ENCODE results near the gene FOXC1.

The FOXC1 gene

DNA sequence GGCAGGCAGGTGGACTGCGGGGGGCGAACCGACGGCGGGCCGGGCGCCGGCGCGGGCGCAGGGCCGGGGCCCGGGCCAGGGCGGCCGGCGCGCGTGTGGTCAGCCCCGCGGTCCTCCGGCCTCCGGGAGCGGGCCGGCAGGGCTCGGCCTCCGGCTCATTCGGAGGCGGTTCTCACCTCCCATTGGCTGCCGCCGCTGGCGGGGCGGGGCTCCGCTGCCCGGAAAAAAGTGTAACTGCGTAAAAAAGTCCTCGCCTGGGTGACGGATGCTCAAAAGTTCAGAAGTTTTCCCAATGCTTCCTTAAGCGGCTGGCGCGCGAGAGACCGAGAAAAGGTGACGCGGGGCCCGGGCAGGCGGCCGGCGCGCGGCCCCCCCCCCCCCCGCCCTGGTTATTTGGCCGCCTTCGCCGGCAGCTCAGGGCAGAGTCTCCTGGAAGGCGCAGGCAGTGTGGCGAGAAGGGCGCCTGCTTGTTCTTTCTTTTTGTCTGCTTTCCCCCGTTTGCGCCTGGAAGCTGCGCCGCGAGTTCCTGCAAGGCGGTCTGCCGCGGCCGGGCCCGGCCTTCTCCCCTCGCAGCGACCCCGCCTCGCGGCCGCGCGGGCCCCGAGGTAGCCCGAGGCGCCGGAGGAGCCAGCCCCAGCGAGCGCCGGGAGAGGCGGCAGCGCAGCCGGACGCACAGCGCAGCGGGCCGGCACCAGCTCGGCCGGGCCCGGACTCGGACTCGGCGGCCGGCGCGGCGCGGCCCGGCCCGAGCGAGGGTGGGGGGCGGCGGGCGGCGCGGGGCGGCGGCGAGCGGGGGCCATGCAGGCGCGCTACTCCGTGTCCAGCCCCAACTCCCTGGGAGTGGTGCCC lies at the start of gene FOXC1:
FOXC1 (plus strand) TSS at position 268 of the 849 bp plus-strand sequence; CDS start at position 799, 531 bp downstream.
- DNase-seq (ENCODE audit: low read depth in 2 of 2), result no peak

DNA sequence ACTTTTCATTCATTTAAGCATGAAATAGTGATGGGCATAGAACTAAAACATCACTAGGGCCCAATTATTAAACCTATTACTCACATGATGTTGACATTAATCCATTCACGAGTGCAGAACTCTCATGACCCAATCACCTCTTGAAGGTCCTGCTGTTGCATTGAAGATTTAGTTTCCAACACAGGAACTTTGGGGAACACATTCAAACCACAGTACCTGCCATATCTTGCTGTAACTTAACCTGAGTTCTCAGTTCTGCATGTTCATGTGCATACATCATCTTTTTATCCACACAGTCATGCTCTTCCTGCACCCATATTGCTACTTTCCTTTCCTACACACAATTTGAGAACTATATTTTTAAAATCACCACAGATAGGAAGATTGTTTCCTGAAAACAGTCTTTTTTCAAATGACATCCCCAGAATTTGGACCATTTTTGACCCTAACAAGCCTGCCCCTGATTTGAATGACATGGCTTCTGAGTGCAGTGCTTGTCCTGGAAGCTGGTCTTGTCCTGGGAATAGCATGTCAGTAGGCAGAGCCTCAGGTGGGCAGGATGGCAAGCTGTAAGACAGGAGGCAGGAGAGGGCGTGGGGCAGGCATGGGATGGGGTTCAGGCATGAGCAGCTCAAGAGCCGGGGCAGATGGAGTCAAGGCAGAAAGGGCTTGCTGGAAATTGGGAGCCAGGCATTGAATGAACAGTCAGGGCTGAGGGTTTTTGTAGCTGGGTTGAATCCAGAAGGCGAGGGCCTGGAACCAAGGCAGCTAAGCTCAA lies 49.2 kb upstream of the FOXC1 start:
- DNase-seq (ENCODE audit: low read depth in 2 of 2), result no peak

DNA sequence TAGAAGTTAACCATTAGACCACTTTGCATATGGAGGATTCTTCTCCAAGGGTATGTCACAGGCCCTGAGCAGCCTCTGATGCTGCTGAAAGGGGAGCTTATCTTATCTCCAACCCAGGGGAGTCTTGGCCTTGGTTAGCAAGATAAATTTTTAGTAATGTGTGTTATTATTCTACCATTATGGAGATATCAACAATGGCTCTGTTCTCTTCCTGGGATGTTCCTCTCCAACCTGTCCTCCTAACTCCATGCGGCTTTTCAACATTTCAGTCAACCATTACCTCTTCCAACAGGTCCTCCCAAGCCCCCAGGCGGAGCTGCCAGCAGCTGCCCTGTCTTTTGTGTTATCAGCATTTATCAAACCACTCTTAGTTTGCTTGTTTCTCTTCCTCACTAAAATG lies 48.4 kb upstream of the FOXC1 start:
- no peak for DNase-seq (ENCODE audit: low read depth in 2 of 2)

DNA sequence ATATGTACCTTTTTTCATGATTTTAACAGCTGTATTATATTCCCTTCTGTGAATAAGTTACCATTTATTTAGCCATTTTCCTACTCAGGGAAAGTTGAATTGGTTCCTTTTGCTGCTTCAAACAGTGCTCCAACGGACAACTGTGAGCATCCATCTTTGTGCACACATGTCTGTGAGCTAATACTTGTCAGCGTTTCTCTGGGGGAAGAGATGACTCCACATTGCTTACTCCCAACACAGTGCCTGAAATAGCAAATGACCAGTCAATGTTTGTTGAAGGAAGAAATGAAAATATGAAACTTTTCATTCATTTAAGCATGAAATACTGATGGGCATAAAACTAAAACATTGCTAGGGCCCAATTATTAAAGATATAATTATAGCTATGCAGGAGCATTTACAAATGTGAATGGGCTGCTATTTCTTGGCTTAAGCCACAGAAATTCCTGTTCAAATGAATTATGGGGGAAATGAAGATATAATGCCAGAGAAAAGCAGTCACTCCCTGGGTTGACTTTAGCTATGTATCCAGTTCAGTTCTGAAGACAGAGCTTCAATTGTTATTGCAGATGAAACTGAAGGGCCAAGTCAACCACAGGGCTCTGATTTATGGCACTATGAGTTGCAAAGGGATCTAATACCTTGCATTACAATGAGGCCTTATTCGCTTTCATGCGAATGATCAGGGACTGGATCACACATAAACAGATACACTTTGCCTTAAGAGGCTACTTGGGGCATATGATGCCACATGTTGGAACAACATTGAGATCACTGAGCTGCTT lies 47.4 kb upstream of the FOXC1 start:
- DNase-seq (ENCODE audit: low read depth in 2 of 2), result no peak

DNA sequence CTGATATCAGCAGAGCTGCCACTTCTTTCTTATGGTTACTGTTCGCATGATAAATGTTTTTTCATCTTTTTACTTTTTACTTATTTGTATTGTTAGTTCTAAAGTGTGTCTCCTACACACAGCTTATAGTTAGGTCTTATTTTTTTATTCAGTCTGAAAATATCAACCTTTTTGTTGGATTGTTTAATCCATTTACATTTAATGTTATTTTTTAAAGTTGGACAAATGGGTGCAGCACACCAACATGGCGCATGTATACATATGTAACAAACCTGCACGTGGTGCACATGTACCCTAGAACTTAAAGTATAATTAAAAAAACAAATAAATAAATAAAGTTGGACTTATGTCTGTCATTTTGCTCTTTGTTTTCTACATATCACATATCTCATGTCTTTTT lies 40.3 kb upstream of the FOXC1 start:
- no peak for DNase-seq (ENCODE audit: low read depth in 2 of 2)

DNA sequence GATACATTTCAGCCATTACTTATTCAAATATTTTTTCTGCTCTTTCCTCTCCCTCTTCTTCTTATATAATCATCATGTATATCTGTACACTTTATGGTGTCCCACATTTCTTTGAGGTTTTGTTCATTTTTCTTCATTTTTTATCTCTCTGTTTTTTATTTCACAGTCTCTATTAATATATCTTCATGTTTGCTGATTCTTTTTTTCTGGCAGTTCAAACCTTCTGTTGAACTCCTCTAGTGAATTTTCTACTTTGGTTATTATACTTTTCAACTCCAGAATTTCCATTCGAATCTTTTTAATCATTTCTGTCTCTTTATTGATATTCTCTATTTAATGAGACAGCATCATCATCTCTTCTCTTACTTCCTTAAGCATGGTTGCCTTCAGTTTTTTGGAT lies 38.9 kb upstream of the FOXC1 start:
- DNase-seq (ENCODE audit: low read depth in 2 of 2), result no peak

DNA sequence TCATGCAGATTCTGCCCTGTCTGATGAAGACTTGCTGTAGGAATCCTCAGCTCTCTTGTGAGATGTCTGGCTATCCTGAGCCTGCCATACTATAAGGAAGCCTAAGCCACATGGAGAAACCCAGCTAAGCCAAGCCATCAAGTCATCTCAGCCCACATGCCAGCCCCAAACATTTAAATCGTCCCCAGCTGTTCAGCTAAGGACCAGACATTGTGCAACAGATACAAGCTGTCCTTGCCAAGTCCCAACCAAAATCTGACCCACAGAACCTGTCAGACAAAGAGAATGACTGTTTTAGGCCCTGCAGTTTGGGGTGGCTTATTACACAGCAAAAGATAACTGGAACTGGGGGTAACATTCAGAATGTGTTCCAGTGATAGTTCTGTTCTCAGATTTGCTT lies 36.8 kb upstream of the FOXC1 start:
- DNase-seq (ENCODE audit: low read depth in 2 of 2), result no peak

DNA sequence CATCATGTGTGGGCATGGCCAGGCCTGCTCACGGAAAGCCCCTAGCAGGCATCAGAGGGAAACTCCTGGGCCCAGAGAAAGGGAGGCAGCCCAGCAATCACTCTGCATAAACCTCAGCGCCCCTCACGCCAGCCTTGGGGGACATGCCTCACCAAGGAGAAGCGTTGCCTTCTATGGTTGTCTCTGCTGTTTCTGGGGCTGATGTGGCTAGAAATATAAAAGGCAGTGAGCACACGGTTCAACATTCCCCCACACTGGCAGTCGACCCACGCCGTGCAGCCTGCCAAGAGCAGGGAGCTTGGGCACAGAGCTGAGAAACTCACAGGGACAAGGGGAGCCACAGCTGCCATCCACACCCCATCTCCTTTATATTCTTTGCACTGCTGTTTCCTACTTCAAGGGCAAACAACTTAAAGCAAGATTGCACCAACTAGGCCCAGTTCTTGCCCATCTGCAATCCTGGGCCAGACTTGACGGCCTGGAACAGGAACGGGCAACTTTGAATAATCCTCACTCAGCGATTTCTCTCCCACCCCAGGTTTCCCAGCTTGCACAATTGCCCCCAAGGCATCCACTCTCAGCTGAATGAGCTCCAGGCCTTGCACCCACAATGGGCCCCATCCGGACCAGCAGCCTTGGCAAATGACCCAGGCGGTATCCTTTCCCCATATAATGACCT lies 35.5 kb upstream of the FOXC1 start:
- no peak for DNase-seq (ENCODE audit: low read depth in 2 of 2)

DNA sequence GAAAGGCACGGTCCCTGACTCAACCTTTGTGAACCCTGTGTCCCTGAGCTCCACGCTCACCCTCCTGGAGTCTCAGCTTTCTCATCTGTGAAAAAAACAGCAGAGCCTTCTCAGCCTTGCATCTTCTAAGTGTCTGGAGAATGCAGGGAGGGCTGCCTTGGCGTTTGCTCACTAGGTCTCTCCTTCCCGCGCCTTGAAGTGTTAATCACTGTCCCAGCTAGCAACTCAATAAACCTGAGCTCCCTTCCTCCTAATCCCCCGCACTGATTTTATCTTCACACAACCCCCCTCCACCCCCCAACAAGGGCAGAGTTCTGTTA lies 34.9 kb upstream of the FOXC1 start:
- DNase-seq (ENCODE audit: low read depth in 2 of 2), result no peak

DNA sequence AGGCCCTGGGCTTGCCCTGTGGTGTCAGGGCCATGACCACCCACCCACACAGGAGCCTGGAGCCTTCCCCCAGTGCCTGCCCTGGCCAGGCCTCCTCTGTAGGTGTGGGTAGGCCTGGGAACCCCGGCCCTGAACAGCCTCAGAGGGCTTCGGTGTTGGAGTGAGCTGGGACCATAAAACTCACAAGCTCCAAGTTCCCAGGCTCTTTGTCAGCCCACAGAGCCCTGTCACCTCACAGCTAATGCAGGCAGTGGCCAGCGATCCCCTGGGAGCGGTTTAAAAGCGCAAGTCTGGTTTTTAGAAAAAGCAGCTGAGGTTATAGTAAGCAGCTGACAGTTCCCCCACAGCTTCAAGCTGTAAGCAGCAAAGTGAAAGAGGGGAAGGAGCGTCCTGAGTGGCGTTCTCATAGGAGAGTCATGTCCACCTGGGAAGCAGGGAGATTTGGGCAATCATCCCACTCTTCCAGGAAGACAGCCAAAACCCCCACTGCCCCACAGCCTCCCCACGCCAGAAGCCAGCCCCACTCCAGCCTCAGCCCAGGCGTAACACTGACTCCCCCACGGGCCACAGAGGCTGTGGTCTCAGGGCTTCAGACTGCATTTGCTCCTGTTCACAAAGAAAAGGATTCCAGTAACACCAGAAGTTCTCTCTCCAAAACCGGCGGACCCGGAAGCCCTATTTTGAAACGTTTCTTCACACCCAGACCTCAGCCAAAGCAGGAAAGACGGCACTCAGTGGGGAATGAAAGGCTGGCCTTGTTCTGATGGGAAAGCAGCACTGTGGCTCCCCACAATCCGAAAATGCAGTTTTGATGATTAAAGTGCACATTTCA lies 34.3 kb upstream of the FOXC1 start:
- no peak for DNase-seq (ENCODE audit: low read depth in 2 of 2)

DNA sequence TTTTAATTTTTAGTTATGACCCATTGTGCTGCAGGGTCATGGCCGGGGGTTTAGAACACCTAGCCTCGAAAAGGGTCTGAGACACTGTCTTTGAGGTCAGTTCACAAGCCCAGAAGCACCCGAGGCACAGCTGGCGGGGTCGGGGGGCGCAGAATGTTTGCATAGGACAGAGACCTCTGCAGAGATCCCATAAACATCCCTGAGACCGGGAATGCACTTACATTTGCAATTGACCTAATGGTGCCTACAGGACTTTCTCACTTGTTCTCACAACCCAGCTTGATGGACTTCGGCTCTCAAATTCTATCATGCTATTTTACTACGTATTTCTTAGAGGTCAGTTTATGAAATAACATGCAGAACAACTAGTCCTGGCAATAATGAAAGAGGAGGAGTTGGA lies 33.5 kb upstream of the FOXC1 start:
- no peak for DNase-seq (ENCODE audit: low read depth in 2 of 2)

DNA sequence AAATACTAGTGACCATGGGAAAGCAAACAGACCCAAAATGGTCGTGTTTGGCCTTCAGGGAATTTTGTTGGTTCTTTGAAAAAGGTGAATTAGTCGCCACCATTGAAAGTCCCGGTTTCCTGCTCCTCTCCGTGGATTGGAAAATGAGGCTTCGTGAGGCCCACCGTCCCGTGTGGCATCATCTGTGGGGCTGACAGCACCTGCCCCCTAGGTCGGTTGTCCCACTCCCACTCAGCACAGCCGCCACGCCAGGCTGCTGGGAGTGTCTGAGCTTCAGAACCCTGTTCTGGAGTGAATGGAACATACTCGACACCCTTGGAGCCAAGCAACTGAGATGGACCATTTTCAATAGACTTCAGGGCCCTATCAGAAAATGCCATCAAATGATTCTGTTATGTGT lies 33.0 kb upstream of the FOXC1 start:
- DNase-seq (ENCODE audit: low read depth in 2 of 2), result no peak

DNA sequence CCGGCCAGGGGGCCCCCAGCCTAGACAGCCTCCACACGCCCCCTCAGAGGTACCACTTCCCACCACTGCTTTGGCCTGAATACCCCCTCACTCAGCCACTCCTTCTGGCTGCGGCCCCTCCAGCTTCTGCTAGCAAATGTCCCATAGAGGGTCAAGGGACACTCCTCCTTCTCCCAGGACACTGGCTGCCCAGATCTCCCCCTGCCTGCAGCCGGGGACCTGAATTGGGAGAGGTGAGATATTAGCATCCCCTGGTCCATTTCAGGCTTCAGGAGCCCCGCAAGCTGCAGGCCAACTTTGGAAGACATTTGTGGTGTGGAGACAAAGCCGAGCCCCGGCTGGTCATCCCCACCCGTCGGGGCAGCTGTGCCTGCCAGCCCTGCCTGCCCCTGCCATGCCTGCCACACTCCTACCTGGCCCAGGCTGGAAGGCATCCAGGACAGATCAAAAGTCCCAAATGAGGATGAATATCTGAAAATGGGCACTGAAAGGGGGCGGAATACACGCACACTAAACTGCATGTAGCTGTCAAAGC lies 32.5 kb upstream of the FOXC1 start:
- DNase-seq (ENCODE audit: low read depth in 2 of 2), result no peak

DNA sequence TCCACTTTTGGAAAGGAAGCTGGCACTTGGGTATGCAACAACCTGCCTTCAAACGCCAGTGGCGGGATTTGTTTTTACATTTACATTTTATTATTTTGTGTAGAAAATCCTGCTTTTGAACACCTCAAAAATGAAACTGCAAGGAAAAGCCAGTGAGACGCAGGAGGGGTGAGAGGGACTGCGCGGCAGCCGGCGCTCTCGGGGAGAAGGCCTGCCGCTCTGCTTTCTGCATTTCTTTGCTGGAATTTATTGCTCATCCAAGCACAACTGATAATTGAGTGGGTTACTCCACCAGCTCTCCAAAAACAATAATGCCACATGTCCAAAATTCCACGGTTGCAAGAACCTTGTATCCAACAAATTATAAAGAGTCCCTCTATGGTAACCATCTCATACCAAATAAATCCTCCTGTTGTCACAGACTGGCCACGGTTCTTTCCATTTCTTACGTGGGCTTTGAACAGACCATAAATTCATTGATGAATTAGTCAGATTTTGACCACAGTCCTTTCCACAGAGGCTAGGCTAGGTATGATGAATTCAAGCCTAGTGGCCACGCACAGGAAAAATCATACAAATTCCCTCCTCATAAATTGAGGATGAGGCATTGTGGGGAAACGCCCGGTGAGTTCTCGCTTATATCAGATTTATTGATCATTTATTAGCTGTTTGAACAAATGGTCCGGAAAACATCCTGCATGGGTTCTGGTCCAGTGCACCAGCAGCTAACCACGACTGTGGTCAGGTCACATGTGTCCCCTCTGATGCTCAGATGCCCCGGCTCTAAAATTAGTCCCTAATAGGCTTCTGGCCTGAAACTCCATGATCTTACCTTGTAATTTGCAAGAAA lies 31.6 kb upstream of the FOXC1 start:
- no peak for DNase-seq (ENCODE audit: low read depth in 2 of 2)

DNA sequence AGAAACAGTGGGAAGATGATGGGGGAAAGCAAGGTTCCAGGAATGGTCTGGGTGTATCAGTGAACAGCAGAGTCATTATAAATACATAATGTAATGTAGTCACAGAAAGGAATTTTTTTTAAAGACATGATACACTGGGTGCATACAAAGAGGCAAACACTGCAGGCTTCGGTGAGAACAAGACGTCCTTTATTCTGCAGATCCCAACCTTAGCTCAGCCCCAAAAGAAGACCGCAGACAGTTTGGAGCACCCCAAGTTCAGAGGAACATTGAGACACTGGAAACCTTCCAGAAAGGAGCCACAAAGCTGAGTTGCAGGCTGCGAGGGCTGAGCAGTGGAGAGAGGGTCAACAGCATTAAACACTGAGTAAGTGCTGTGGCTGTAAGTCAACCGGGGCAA lies 30.6 kb upstream of the FOXC1 start:
- no peak for DNase-seq (ENCODE audit: low read depth in 2 of 2)

DNA sequence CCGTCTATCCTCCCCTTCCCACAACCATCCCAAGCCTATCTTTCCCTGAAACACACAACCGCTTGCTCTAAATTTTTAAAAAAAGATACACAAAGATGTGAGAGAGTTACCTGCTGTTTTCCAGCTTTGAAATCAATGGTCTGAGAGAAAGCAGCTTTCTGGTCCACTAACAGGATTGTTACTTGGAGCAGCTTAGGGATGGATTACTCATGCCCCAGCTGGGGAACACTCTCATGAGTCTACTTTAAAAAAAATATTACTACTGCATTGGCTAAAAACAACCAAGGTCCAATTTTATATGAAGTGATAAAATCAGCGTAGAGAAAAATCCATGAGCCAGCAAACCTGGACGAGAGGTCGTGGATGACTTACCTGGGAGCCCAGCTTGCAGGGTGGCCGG lies 29.6 kb upstream of the FOXC1 start:
- no peak for DNase-seq (ENCODE audit: low read depth in 2 of 2)

DNA sequence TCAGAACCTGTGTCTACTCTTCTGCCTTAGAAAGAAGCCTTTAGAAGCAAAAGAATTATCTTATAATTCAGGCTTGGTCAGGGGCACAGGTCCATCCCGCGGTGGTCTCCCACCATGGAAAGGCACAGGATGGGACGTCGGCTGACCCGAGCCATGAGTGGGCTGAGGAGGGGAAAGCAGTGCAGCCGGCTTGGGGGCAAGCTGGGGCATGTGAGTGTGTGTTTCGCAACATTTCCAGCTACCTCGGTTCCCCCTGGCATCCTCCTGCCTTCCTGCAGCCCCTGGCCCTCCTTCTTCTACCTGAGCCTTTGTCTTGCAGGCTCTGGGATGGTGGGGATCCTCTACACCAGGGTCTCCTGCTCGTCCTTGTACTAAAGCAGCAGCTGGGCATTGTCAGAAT lies 29.1 kb upstream of the FOXC1 start:
- DNase-seq (ENCODE audit: low read depth in 2 of 2), result no peak

DNA sequence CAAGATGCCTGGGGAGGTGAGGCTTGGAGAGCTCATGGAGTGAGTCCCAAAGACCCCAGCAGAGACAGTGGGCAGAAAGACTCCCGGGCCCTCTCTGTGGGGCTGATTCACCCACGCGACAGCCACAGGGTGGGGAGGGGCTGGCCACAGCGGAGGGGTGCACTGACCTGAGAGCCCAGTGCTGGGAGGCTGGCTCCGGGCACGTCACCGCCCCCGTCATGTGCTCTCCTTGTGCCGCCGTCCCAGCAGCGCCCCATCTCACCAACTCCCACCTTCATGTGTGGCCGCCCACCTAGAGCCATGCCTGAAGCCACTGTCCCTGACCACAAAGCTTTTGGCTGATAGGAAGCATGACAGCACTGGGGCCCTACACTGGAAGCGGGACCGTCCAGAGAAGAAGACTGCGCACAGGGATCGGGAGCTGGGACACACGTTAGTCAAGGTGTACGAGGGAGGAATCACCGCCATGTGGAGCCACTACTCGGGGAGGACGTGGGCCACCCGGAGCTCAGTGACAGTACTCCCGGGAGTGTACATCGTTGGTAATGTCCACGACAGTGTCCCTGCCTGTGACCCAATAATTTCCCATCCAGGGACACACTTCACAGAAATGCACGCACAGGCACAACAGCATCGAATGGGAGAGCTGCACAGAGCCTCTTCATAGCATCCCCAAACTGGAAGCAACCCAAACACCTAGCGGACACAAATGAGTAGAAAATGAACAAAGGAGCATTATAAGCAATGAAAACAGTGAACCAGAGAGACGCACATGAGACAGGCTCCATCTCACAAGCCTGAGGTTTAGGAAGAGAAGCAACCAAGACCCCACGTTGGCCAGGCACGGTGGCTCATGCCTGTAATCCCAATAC lies 28.4 kb upstream of the FOXC1 start:
- DNase-seq (ENCODE audit: low read depth in 2 of 2), result no peak

DNA sequence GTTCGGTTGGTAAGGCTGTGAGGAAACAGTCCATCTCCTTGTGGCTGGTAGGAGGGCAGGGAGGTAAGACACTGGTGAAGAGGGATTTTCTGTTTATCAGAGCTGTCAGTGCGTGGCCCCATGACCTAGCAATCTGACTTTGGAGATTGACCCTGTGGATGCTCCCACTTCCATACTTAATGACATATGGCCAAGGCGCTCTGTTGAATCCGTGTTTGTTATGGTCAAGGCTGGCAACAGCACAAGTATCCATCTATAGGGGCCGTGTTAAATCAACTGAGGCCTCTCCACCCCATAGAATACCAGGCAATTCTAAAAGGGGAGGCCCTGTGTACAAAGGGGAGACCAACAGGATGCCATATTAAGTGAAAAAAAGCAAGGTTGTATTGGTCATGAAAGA lies 25.6 kb upstream of the FOXC1 start:
- DNase-seq (ENCODE audit: low read depth in 2 of 2), result no peak

Data from stimulated activated CD4-positive, alpha-beta T cell treated with anti-CD3 and anti-CD28 coated beads, Interleukin-1b, Interleukin-23, amount 100 ng/mL, for 1 hour (primary cell).